NCI-H82 (cell line): ENCODE results near the gene HMCN1.

Source experiments
- DNase-seq: peaks from one replicate; lab custom pipeline; 2025; lab: John Stamatoyannopoulos, UW

HMCN1 gene

DNA sequence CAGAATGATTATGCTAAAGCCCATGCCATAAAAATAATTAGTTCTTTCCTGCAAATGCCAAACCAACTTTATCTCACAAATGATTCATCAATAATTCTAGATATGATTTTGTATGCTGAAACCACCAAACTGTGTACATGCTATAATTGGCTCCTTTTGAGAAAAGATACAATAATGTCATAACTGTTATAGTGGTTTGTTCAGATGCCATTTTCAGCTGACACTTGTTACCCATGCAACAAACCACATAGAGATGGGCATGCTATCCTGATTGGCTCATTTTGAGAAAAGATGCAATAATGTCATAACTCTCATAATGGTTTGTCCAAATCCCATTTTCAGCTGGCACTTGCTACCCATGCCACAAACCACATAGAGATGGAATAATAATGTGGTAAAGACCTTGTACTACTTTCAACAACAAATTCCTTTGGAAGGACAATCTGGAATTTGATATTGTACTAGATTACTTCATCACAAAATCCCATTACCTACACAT, 357.1 kb downstream of the HMCN1 start:
- DNase-seq = no peak

DNA sequence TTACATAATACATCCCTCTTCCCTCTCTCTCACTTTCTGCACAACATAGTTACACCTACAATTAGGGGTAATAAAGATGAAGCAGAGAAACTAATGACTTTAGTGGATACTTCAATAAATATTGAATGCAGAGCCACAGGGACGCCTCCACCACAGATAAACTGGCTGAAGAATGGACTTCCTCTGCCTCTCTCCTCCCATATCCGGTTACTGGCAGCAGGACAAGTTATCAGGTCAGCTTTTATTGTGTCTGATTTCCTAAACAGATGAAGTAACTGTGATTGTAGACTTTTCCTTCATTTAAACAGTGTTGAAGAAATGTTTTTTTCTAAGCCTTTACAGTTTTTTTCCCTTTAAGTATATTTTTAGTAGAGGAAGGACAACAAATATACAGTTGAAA, 359.2 kb downstream of the HMCN1 start:
- no peak for DNase-seq

DNA sequence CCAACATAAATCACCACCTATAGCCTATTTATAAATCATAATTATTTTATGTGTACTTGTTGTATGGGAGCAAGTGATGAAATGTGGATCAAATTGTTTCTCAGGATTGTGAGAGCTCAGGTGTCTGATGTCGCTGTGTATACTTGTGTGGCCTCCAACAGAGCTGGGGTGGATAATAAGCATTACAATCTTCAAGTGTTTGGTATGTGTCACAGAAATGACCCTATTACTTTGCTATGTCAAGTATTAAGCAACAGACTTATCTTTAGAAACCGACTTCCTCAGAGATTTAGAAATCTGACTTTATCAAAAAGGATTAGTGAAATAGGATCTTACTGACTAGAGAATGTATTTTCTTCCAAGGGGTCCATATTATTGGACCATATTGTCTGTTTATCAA, 360.0 kb downstream of the HMCN1 start:
- DNase-seq = peak; percentile 34

DNA sequence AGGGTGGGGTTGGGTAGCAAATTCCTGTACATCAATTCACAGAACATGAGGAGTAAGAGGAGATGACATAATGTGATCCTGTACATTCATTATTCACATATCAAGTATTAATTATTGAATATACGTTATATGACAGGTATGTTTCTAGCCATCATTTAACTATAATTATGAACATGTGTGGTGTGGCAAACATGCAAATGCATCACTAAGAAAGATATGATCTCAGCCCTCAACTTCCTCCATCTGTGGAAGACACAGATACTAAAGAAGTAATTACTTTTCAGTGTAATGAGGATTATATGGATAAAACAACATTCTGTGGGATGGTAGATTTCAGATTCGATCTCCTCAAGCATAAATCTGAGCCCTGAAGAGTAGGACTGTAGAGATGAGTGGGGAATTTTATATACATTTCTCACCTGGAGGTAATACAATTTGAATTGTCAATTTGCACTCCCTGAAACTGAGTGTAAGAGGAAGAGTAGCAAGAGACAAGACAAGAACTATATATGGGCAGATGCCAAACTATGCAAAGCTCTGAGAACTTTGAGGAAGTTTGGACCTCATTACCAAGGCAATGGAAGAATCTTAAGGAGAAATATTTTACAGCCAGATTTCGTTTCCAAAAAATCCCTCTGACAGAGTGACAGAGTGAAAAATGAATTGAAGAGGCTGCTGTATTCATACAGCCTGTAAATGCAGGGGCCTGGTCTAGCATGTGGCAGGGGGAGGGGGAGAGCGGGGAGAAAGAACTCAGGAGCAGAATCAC, 365.3 kb downstream of the HMCN1 start:
- DNase-seq = peak; percentile 12

DNA sequence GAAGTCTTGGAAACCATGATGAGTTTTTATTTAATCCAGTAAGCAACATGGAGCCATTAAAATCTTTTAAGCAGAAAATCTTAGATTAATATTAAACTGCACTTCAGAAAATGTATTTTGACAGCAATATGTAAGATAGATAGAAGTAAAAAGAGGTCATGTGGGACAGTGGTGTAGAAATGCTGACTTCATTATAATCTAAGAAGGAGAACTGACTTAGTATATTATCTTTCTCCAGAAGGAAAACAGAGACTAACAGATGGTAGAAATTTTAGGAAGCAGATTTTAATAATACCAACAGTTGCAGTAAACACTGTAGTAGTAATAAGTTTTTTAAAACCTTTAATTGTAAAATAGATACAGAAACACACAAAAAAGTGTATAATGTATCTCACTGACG, 367.9 kb downstream of the HMCN1 start:
- no peak for DNase-seq

DNA sequence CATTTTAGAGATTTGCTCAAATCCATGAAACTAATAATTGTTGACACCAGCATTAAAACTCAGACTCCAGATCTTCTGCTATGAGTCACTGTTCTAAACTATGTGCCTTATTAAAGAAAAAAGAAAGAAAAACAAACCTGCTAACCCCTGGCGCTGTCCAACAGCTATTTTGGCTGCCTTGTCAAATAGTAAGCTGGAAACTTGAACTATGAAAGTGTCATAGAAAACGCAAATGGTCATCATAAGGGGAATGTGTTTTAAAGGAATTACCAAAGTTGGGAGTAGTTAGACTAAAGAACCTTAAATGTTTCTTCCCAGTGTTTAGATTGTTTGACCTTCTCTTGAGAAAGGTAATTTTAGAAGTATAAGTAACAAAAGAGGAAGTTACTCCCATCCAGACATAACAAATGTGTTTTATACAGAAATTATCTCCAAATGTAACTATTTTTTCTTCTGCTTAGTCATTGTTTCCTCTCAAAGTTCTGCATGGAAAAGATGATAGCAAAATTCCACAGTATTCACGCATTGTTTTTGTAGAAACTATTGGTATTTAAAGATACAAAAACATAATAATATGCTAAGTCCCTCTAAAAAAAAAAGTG, 368.5 kb downstream of the HMCN1 start:
- DNase-seq = no peak

DNA sequence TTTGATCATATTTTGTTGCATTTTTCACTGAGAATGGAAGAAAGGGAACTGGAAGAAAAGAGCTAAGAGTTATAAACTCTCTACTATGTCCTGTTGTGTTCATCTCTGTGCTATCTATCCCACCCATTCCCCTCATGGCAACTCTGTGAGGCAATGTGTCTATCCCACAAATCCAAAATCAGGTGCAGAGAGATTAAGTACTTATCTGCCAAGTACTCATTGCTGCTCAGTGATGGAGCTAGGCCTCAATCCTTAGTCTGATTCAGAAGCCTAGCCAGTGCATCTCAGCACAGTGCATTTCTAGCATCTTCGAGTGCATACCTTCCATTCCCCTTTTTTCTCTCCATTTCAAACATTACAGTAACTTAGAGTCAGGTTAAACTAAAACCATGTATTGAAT, 370.3 kb downstream of the HMCN1 start:
- peak; percentile 74 for DNase-seq

DNA sequence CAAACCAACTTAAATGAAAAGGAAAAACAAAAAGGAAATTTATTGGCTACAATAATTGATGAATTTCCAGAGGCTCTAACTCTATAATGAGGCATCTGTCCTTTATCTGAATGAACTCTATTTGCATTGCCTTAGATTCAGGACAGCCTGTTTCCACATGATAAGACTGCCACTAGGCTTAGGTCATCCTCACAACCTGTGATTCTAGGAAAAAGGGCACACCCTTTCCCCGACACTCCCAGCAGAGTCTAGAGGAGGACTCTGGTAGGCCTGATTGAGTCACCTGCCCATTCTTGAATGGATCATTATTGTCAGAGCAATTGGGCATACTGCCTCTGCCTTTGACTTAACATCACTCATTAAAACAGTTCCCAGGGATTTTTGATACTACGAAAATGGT, 378.1 kb downstream of the HMCN1 start:
- DNase-seq = no peak

DNA sequence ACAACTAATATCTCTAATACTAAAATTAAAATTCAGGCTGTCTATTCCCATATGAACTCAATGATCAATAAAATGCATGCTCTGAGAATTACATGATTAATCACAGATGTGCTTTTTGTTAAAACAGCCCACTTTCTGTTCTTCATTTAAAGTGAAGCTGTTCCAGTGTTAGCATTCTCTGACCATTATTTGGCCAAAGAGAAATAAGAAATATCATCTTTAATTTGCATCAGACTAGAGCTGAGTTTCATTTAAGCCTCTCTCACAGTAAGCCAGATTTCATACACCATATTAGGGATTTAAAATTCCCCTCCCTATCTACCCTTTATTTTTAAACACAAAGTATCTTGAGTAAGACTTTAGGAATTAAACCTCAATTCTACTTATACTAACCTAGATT, 379.3 kb downstream of the HMCN1 start:
- no peak for DNase-seq

DNA sequence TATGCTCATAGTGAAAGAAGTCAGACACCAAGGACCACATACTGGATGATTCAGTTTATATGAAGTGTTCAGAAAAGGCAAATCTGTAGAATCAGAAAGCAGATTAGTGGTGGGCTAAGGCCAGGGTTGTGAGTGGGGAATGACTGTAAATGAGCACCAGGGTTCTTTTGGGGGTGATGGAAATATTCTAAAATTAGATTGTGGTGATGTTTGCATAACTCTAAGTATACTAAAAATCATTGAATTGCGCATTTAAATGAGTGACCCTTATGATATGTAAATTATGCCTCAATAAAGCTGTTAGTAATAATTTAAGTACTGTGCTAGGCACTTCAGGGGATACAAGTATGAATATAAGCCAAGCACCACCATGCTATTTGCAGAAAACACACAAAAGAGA, 384.5 kb downstream of the HMCN1 start:
- DNase-seq = no peak

DNA sequence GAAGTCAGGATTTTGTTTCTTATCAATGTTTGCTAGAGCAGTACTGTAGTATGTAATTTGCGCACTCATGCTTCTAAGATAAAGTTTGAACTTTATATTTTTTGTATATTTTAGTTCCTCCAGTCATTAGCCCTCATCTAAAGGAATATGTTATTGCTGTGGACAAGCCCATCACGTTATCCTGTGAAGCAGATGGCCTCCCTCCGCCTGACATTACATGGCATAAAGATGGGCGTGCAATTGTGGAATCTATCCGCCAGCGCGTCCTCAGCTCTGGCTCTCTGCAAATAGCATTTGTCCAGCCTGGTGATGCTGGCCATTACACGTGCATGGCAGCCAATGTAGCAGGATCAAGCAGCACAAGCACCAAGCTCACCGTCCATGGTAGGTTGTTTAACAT, 388.6 kb downstream of the HMCN1 start:
- no peak for DNase-seq

DNA sequence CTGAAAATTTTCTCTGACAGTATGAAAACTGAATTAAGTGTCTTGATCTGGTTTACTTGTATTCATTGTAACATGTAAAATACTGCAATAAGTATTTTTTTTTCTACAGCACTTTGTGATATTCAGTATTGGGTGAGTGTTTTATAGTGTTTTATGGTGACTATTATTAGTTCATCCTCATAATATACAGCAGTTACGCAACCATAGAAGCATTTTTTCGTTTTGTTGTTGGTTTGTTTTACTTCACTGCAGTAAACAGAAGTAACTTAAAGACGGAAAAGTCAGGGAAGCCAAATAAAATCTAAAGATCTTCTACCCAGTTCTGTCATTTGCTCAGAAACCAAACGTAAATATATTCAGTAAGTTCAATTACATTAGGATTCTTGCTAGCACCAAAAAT, 390.8 kb downstream of the HMCN1 start:
- DNase-seq = no peak

DNA sequence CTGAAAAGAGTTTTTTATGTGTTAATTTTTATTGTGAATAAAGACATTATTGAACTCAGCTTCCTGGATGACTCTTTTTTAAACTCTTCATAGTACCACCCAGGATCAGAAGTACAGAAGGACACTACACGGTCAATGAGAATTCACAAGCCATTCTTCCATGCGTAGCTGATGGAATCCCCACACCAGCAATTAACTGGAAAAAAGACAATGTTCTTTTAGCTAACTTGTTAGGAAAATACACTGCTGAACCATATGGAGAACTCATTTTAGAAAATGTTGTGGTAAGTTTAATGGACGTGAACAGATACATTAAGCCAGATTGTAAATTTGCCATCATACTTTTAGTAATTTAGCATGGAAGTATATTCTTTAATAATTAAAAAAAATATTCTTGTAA, 391.3 kb downstream of the HMCN1 start:
- DNase-seq = no peak

DNA sequence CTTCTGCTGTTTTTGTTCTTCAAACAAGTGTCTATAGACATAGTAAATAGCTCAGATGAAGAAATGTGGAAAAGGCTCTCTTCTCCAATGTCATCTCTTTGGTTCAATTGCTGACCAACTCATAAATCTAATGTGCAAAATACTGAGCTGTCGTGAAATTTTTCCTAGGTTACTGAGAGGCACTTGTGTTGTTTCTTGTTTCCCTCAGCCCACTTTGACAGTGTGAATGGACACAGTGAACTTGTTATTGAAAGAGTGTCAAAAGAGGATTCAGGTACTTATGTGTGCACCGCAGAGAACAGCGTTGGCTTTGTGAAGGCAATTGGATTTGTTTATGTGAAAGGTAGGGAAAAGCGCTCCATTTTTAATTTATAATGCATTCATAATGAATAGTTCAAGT, 395.6 kb downstream of the HMCN1 start:
- peak; percentile 37 for DNase-seq

DNA sequence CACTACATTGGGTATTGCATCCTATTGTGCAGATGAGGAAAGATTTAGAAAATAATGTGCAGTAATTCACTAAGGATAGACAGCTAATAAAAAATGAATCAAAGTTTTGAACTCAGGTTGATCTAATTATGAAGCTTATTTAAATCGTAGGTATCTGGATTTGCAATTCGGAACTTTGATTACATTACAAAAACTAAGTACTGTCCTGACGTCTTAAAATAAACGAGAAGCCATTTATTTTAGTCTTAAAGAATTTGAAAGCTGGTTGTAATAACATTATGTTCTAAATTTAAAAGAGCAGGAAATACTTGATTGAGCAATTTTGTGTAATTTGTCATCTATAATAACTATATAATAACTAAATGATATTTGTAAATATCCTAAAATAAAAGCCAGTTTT, 404.9 kb downstream of the HMCN1 start:
- DNase-seq = no peak

DNA sequence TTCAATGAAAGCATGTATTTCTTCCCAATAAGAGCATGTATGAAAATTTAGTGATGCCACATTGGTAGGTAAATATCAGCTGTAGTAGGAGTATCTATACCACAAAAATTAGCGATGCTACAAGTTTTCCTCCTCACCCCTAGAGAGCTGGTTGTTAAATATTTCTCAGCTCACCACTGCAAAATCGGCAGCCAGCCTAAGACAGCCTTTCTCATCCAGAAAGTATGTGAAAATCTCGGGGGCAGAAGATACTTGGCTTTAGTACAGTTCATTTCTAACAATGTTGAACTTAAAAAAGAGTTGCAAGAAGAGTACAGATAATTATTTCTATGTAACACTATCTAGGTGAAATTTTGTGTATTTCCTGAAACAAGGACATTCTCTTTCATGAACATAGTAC, 405.5 kb downstream of the HMCN1 start:
- no peak for DNase-seq

DNA sequence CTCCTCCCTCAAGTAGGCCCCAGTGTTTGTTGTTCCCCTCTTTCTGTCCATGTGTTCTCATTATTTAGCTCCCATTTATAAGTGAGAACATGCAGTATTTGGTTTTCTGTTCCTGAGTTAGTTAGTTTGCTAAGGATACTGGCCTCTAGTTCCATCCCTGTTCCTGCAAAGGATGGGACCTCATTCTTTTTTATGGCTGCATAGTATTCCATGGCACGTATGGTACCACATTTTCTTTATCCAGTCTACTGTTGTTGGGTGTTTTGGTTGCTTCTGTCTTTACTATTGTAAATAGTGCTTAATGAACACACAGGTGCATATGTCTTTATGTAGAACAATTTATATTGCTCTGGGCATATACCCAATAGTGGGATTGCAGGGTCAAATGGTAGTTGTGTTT, 408.0 kb downstream of the HMCN1 start:
- no peak for DNase-seq

DNA sequence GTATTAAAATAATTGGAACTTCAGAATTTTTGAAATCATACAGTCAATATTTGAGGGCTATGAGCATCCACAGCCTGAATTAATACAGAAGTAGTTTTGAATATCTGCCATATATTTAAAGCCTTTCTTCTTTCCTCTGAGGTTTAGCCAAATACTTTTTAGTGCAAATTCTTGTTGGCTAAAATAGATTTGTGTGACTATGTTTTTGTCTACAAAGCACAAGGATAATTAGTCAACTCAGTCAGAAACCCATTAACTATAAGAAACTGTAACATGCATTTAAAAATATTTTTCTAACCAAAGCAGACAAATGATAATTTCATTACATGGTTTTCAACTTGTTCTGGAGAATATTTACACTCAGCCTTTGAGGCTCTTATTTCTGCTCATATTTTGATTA, 408.7 kb downstream of the HMCN1 start:
- DNase-seq = no peak

DNA sequence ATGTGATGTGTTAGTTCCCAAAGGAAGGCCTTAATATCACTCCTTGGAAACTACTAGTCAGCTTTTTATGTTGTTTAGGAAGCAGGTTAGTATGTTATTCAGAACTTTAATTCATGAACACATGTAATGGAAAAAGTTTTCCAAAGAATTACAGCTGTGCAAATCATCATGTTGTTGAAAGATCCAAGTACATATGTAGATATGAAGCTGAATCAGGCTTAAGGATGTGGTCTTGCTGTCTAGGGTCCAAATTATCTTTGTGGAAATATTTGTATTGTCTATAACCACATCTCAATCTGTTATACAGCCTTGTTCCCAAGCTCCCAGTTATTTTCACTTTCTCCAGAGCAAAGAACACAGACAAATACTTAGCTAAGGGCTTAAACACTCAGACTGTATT, 409.3 kb downstream of the HMCN1 start:
- no peak for DNase-seq

DNA sequence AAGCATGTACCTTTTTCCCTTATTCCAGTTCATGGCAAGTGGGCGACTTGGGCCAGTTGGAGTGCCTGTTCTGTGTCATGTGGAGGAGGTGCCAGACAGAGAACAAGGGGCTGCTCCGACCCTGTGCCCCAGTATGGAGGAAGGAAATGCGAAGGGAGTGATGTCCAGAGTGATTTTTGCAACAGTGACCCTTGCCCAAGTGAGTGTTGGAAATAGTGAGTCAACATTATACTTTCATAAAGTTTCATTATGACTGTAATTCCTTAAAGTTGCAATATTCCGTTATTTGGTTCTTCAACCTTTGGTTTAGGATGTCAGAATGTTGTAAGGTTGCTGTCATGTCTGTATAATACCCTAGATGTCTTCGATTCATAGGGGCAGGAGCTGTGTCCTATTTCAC, 410.3 kb downstream of the HMCN1 start:
- no peak for DNase-seq

DNA sequence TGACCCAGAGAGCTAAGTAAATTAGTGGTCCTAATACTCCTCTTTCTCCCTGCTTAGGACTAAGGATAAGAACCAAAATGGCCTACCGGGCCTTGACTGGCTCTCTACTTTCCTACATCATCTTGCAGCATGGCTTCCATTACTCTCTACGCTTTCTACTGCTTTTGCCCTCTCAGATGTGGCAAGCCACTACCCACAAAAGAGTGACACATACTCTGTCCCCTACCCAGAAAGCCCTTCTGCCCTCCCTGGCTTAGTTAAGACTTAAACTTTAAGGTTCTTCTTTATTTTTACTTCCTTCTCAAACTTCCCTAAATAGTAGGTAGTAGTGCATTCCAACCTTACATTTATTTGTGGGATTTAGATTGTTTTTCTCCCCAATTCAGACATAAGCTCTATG, 412.8 kb downstream of the HMCN1 start:
- no peak for DNase-seq

DNA sequence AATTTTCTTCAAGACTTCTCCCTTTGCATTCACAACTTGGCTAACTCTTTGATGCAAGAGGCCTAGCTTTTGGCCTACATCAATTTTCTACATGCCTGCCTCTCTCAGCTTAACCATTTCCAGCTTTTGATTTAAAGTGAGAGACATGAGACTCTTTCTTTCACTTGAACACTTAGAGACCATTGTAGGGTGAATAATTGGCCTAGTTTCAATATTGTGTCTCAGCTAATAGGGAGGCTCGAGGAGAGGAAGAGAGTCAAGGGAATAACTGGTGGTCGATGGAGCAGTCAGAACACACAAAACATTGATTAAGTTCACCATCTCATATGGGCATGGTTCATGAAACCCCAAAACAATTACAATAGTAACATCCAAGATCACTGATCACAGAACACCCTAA, 415.4 kb downstream of the HMCN1 start:
- no peak for DNase-seq

DNA sequence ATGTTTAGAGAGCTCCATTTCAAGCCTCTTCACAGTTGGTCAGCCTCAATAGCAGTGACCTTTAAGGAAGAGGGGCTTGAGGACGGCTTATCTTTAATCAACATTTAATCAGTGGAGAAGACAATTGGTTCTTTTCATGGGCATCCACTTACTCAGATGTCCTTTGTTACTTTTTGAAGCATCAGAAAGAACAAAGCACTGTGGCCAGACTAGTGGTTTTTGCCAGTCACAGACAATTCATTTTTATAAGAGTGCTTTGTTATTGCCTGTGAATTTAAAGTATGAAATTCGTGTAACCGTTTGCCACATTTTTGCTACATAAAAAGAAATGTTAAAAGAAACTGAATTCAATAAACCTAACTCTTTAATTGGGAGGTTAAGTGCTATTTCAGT, 418.0 kb downstream of the HMCN1 start:
- no peak for DNase-seq

DNA sequence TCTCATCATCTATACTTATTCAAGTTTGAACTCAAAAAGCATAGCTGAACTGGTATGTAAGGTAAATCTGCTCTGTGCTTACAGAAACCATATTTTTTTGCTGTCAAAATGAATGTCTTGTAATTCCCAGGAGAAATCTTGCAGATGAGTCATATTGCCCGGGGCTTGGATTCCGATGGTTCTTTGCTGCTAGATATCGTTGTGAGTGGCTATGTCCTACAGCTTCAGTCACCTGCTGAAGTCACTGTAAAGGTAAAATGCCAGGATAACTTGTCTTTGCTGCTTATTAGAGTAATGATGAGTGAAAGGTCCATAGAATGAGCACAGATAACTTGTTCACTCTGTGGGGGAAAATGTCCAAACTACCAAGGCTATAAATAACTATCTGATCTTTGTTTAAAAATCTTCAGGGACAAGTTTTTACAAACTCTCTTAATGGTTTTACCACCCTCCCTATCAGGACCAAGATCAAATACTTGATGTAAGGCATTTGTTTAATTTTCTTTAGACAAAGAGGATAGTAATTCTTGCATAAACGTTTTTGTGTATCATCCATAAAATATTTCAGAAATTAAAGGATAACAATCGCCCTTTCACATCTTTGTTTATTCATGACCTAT, 418.5 kb downstream of the HMCN1 start:
- no peak for DNase-seq
